Osteoblast (primary cell): Measurements from ENCODE around the gene HS3ST3A1. TPM values are rescaled to one million over a fixed set of nuclear protein-coding genes. Genes with fewer than 3 reads are reported as not detected.

Source experiments
- DNase-seq: peaks from one replicate; pipeline ENCODE4 v3.0.0; 2011; ENCODE audit warnings: low spot score, mixed read lengths; ENCODE audit not compliant: insufficient read length; ENCODE audit errors: missing footprints
- H2AFZ ChIP-seq: 2 replicates; pipeline ENCODE4 v1.6.0; 2011; ENCODE audit warnings: mild to moderate bottlenecking, low read length
- H3K27ac ChIP-seq: 2 replicates; pipeline ENCODE4 v1.5.1; 2011; ENCODE audit warnings: mild to moderate bottlenecking, low read depth, low read length, moderate library complexity
- H3K27me3 ChIP-seq: 2 replicates; pipeline ENCODE4 v1.6.0; 2012; ENCODE audit warnings: mild to moderate bottlenecking, control low read depth, inconsistent platforms, low read length, moderate library complexity; ENCODE audit not compliant: insufficient read depth
- H3K36me3 ChIP-seq: 2 replicates; pipeline ENCODE4 v1.5.1; 2011; ENCODE audit warnings: mild to moderate bottlenecking, low read length, control low read depth, moderate library complexity; ENCODE audit not compliant: insufficient read depth
- H3K4me1 ChIP-seq: 2 replicates; pipeline ENCODE4 v1.5.1; 2011; ENCODE audit warnings: mild to moderate bottlenecking, low read length, control low read depth, moderate library complexity; ENCODE audit not compliant: insufficient read depth
- H3K4me2 ChIP-seq: 2 replicates; pipeline ENCODE4 v1.6.0; 2011; ENCODE audit warnings: mild to moderate bottlenecking, low read length; ENCODE audit not compliant: insufficient read depth
- H3K4me3 ChIP-seq: fragments of 200-600 bp; sonication (generic); 3 replicates; pipeline ENCODE4 v1.5.1; 2012; ENCODE audit warnings: mild to moderate bottlenecking, low read length, inconsistent platforms; ENCODE audit not compliant: insufficient read depth
- H3K79me2 ChIP-seq: 2 replicates; pipeline ENCODE4 v1.6.0; 2012; ENCODE audit warnings: mild to moderate bottlenecking, low read length, control low read depth, inconsistent platforms; ENCODE audit not compliant: insufficient read depth
- H3K9me3 ChIP-seq: 2 replicates; pipeline ENCODE4 v1.5.1; 2011; ENCODE audit warnings: low read depth, low read length, control low read depth
- H4K20me1 ChIP-seq: 2 replicates; pipeline ENCODE4 v1.6.0; 2012; ENCODE audit warnings: mild to moderate bottlenecking, low read length, control low read depth; ENCODE audit not compliant: insufficient read depth
- total RNA-seq: library from RNA; depleted of rRNA; stranded (reverse); fragments of >200 nt; gene quantifications from 2 replicates; pipeline ENCODE4 v1.2.3, GENCODE V29; 2012
- TF ChIP-seq, protein P1 (sequence below): IDR thresholded peaks from 2 replicates; pipeline ENCODE4 v1.5.1; 2011; ENCODE audit warnings: mild to moderate bottlenecking, low read depth, low read length, moderate library complexity; ENCODE audit errors: extremely low read depth

The HS3ST3A1 gene
- total RNA-seq, 1 donor: 8.3 TPM

DNA sequence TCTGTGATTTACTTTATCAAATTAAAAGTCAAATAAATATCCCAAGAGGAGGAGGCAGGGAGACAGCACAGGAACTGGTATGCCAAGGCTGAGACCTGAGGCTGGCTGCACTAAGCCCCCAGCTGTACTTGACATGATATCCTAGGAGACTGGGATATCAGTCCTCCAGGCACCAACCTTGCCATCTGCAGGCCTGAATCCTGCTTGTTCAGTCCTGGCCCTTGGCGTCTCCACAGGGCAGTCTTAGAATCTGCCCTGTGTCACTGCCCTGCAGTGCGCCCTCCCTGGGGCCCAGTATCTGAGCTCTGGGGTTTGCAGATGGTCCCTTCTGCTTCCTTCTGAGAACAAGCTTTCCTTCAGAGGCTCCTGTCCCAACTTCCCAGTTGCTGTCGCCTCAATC is 75.9 kb downstream of the HS3ST3A1 start:
- peaks cover 29% of the 10 kb centered on the region for H3K79me2 ChIP-seq

DNA sequence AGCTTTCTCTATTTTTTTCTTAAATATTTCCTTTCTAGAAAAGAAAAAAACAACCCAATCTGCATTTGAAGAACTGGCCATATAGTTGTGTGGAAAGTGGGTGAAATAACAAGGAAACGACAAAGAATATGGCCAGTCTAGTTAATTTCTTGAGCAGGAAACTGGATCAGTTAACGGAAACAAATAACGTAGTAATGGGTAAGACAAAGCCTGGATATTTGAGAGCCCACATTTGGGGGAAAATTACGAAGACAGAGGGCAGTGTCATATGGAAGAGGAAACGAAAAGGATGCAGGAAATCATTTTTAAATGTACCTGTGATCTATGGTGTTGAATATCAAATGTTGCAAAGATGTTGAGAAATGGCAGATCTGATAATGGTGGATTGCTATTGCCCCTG is 78.6 kb downstream of the HS3ST3A1 start:
- no peak for DNase-seq
- Histone ChIP-seq H2AFZ (no peak overlapping the region), H3K4me3 (no peak overlapping the region), H3K27ac (no peak overlapping the region), H3K4me1 (peaks cover 9% of the 10 kb centered on the region), H4K20me1 (no peaks in the 10 kb centered on the region), H3K36me3 (no peaks in the 10 kb centered on the region), H3K9me3 (no peaks in the 10 kb centered on the region), H3K4me2 (no peak overlapping the region), H3K79me2 (peaks cover 14% of the 10 kb centered on the region), H3K27me3 (no peaks in the 10 kb centered on the region)
- TF ChIP-seq, protein P1, sequence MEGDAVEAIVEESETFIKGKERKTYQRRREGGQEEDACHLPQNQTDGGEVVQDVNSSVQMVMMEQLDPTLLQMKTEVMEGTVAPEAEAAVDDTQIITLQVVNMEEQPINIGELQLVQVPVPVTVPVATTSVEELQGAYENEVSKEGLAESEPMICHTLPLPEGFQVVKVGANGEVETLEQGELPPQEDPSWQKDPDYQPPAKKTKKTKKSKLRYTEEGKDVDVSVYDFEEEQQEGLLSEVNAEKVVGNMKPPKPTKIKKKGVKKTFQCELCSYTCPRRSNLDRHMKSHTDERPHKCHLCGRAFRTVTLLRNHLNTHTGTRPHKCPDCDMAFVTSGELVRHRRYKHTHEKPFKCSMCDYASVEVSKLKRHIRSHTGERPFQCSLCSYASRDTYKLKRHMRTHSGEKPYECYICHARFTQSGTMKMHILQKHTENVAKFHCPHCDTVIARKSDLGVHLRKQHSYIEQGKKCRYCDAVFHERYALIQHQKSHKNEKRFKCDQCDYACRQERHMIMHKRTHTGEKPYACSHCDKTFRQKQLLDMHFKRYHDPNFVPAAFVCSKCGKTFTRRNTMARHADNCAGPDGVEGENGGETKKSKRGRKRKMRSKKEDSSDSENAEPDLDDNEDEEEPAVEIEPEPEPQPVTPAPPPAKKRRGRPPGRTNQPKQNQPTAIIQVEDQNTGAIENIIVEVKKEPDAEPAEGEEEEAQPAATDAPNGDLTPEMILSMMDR: no peak

More for the DNA sequence above, 75.9 kb downstream of the HS3ST3A1 start:
- no peak overlapping the region for H3K4me3 ChIP-seq
- H3K4me2 ChIP-seq: no peak overlapping the region
- H3K9me3 ChIP-seq: no peaks in the 10 kb centered on the region
- H3K36me3 ChIP-seq: no peaks in the 10 kb centered on the region
- no peaks in the 10 kb centered on the region for H3K27me3 ChIP-seq
- H3K4me1 ChIP-seq: peaks cover 7% of the 10 kb centered on the region
- H3K27ac ChIP-seq: no peak overlapping the region
- DNase-seq: no peak
- TF ChIP-seq, protein P1: no peak
- H2AFZ ChIP-seq: no peak overlapping the region
- H4K20me1 ChIP-seq: no peaks in the 10 kb centered on the region

DNA sequence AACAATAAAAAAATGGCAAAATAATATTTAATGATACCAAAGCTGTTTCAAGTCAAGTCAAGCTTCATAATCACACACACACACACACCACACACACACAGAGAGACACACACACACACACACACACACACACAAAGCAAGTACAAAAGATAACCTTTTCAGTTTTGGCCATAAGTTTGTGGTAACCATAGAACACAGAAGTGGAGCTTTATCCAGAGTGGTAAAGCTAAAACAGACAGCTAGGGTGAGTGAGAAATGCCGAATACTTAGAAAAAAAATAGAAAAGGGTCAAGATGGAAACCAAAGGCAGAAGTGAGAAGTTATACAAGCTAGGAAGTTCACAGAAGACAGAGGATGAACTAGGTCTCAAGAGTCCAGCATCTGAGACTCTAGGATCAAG is 79.0 kb downstream of the HS3ST3A1 start:
- DNase-seq: no peak
- H3K27me3 ChIP-seq: no peaks in the 10 kb centered on the region
- peaks cover 11% of the 10 kb centered on the region for H3K79me2 ChIP-seq
- H4K20me1 ChIP-seq: no peaks in the 10 kb centered on the region
- no peaks in the 10 kb centered on the region for H3K36me3 ChIP-seq
- H2AFZ ChIP-seq: no peak overlapping the region
- H3K27ac ChIP-seq: no peak overlapping the region
- TF ChIP-seq, protein P1: no peak
- H3K4me1 ChIP-seq: peaks cover 9% of the 10 kb centered on the region
- no peak overlapping the region for H3K4me3 ChIP-seq
- H3K9me3 ChIP-seq: no peaks in the 10 kb centered on the region
- no peak overlapping the region for H3K4me2 ChIP-seq

DNA sequence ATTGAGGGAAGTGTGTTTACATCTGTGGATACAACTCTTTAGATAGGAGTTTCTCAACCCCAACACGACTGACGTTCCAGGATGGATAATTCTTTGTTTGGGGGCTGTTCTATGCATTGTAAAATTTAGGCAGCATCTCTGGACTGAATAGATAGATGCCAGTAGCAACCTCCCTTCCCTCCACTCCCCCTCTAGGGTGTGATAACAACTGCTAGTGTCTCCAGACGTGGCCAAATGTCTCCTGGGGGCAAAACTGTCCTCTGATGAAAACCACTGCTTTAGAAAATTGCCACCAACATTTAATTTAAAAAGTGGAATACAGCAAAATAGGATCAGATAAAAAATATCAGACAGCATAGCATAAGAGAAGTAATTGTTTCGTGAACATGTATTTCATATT is 79.9 kb downstream of the HS3ST3A1 start:
- no peak for DNase-seq
- Histone ChIP-seq H3K4me3 (no peak overlapping the region), H3K79me2 (peaks cover 6% of the 10 kb centered on the region), H3K4me2 (peak overlapping the region; percentile 69), H3K27me3 (no peaks in the 10 kb centered on the region), H3K27ac (peak overlapping the region; percentile 65), H3K36me3 (no peaks in the 10 kb centered on the region), H2AFZ (no peak overlapping the region), H4K20me1 (no peaks in the 10 kb centered on the region), H3K4me1 (peaks cover 9% of the 10 kb centered on the region), H3K9me3 (no peaks in the 10 kb centered on the region)
- TF ChIP-seq, protein P1: no peak
